ENCODE measurements around the gene TBC1D12.
"Not testable (repeated sequence)": the region's sequence is repeated elsewhere in the genome, so short reads cannot be mapped to it uniquely, and the experiment has no call there.

The TBC1D12 gene

GRCh38 chr10:94402204-94402842, at the start of gene TBC1D12:
Gene TBC1D12, plus strand, starts transcription at chr10:94402541. Its CDS starts 73 bp downstream, at chr10:94402614.
- peak; percentile 97 for DNase-seq (ENCODE audit: low read depth)

DNA sequence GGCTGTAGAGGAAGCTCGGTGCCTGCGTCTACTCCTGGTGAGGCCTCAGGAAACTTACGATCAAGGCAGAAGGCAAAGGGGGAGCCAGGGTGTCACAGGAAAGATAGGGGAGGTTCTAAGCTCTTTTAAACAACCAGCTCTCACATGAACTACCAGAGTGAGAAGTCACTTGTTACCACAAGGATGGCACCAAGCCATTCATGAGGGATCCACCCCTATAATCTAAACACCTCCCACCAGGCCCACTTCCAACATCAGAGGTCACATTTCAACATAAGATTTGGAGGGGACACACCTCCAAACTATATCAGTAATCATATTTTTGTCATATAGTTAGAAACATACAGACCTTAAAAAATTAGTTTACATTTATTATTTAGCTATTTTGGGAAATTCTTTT, 49.0 kb upstream of the TBC1D12 start:
- no peak for DNase-seq (ENCODE audit: low read depth)

- DNase-seq (ENCODE audit: low read depth): no peak
Measured at GRCh38 chr10:94355841-94356240, 46.5 kb upstream of the TBC1D12 start.

DNA sequence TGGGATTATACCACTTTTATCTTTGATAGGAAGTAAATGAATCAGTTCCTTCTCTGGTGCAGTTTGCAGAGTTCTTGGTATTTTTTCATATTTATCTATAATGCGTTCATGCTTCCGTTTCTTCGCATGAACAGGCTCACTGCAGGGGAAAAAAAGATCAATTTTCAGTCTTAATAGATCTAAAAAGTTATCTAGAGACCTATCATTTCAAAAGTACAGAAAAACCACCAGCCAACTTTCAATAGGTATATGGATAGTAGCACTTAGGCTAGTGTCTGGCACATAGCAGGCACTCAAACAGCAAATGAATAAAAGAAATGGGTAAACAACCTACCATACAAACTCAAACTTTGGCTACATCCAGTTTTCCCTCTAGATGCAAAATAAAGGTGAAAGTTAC, 45.1 kb upstream of the TBC1D12 start:
- DNase-seq (ENCODE audit: low read depth): no peak

GRCh38 chr10:94358480-94358879, 43.9 kb upstream of the TBC1D12 start:
- DNase-seq (ENCODE audit: low read depth): peak; percentile 82

- DNase-seq (ENCODE audit: low read depth): no peak
Measured at GRCh38 chr10:94361171-94361794, 41.1 kb upstream of the TBC1D12 start.

- DNase-seq (ENCODE audit: low read depth): peak; percentile 93
Measured at GRCh38 chr10:94362360-94363250, 39.7 kb upstream of the TBC1D12 start, which contains the start of gene NOC3L. Gene NOC3L, minus strand, starts transcription at chr10:94362939. Its CDS starts 101 bp downstream, at chr10:94362838.

DNA sequence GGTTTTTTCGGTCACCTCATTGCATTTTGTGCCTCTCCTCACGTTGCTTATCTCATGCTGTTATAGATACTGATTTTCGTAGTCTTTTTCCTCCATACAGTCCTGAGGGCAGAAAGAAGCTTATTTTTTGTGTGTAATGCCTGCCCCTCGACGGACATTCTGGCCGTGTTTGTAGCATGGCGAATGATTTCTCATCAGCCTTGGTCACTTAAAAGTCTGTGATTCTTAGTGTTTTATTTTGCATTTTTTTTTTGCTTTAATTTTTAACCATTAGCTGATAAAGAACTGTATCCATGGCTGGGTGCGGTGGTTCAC, 39.1 kb upstream of the TBC1D12 start:
- DNase-seq (ENCODE audit: low read depth): no peak

DNA sequence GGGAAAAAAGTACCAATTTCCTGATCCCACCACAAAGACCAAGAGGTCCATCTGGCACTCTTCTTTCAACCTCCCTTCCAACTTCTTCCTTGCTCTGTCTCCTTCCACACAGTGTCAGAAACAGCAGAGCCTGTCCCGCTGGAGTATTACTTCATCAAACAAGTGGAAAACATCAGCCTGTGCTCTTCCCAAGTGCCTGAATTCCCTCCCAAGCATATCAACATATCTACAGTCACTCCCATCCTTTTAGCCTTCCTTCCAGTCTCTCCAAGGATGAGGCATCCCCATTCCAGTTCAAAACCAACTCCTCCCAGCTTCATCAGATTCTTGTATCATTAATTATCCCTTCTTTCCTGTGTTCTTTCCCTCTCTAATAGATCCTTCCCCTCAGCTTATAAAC, 37.9 kb upstream of the TBC1D12 start:
- DNase-seq (ENCODE audit: low read depth): no peak

- DNase-seq (ENCODE audit: low read depth): no peak
Measured at GRCh38 chr10:94366382-94366781, 36.0 kb upstream of the TBC1D12 start.

DNA sequence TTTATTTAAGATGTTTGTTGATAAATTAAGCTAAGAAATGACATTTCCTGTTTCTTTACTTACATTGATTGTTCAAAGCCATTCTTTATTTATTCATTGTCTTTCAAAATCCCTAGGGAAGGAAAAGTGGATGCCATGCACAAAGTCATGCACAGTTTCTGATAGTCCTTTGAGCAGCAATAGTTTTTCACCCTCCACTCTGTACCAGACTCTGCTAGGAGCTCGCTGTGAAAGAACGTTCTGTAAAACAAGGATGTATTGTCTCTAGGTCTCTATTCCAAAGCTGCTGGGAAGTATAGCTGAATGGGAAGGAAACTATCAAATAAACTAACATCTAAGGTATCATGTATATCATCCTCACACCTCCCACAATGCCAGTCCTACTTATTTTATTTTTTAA, 31.8 kb upstream of the TBC1D12 start:
- DNase-seq (ENCODE audit: low read depth): no peak

DNA sequence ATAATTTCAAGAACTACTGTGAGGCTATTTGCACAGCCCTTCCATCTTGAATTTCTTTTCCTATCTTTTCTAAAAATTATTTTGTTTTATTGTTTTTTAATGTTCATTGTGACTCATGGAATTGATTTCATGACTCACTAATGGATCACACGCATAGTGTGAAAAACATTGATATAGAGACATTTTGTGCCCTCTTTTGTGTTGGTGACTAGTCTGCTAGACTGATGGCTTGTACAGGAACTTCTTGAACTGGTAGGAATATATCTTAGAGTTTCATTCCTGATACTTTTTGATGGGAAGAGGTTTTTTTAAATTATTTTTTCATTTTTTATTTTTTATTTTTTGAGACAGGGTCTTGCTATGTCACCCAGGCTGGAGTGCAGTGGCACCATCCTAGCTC, 27.0 kb upstream of the TBC1D12 start:
- DNase-seq (ENCODE audit: low read depth): no peak

DNA sequence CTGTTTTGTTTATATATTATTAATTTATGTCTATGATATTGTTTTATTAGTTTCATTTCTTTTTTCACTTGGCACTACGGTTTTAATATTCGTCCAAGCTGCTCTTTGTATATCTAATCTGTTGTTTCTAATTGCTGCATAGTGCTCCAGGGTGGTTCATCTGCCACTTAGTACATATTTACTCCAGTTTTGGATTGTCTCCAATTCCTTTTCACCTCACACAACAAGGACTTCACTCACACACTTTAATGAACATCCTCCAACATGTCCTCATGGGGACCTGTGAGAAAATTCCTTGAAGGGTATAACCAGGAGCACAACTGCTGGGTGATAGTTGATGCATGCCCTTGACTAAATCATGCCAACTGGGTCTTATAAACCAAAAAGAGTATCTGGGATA, 25.5 kb upstream of the TBC1D12 start:
- DNase-seq (ENCODE audit: low read depth): no peak

DNA sequence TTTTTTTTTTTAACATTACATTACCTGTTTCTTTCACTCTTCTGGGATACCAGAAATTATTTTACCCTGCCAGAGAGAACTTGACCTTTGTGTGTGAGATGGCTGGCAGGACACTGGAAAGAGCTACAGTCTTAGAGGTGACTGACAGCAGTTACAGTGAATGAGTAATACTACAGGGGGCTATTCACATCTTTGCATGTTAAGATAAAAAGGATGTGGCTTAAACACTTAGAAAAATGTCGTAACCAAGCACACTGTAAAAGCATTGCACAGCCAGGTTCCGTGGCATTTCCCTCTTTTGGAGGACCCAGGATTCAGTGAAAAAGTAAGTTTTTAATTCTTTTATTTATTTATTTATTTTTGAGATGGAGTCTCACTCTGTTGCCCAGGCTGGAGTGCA, 18.8 kb upstream of the TBC1D12 start:
- no peak for DNase-seq (ENCODE audit: low read depth)

DNA sequence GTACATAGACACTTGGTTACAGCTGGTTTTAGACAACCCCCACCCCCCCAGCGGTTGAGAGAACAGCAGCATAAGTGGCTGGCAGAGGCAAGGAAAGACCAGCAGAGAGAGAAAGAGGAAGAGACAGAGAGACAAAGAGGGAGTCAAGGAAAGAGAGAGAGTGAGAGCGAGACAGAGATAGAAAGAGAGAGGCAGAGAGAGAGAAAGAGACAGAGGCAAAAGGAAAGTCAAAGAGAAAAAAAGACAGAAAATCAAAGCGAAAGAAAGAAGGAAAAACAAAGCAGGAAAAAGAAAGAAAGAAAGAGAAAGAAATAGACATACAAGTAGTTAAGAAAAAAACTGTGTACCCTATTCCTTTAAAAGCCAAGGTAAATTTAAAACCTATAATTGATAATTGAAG, 16.6 kb upstream of the TBC1D12 start:
- DNase-seq (ENCODE audit: low read depth): not testable (repeated sequence)

- not testable (repeated sequence) for DNase-seq (ENCODE audit: low read depth)
Measured at GRCh38 chr10:94392117-94392516, 10.2 kb upstream of the TBC1D12 start.

DNA sequence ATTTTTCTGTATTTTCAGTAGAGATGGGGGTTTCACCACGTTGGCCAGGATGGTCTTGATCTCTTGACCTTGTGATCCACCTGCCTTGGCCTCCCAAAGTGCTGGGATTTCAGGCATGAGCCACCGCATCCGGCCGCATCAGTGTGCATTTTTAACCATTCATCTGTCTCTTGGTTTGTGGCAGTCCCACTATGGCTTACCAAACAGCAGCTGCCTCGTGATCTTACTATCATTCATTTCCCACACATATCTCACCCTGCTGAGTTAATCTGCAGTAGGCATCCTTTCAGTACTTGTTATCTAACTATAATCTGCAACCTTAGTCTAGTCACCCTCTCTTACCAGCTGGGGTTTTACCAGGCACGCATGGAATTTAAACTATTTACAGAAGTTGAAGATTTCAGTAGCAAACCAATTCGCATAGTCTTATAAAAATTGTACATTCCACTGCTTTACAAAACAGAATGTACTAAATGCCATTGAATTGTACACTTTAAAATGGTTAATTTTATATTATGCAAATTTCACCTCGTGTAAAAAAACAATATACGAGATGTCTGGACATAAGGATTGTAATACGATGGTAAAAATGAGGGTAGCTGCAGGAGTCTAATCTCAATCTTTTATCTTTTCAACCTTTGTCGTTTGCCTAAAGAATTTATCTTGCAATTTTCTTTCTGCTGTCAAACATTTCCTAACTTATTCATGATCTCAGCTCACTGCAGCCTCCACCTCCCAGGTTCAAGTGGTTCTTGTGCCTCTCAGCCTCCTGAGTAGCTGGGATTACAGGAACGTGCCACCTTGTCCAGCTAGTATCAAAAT, 4.6 kb upstream of the TBC1D12 start:
- no peak for DNase-seq (ENCODE audit: low read depth)

DNA sequence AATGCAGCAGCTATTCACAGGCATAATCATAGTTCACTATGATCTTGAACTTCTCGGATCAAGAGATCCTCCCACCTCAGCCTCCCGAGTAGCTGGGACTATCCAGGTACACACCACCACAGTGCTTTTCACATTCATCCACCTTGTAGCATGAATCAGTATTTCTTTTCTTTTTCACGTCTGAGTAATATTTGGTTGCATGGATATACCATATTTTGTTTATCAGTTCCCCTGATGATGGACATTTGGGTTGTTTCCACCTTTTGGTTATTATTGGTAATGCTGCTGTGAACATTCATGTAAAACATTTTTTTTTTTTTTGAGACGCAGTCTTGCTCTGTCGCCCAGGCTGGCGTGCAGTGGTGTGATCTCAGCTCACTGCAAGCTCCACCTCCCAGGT, 3.6 kb upstream of the TBC1D12 start:
- no peak for DNase-seq (ENCODE audit: low read depth)

DNA sequence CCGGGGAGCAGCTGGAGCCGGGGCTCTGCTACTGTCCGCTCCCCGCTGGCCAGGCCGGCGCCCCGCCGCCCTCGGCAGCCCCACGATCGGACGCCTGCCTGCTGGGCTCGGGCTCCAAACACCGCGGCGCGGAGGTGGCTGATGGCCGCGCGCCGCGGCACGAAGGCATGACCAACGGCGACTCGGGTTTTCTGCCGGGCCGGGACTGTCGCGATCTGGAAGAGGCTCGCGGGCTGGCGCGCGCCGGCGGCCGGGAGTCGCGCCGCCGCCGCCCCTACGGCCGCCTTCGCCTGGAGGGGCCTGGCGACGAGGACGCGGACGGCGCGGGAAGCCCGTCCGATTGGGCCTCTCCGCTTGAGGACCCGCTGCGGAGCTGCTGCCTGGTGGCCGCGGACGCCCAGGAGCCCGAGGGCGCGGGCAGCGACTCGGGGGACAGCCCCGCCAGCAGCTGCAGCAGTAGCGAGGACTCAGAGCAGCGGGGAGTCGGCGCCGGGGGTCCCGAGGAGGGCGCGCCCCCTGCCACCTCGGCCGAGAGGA, 570 bp downstream of the TBC1D12 start:
- no peak for DNase-seq (ENCODE audit: low read depth)

DNA sequence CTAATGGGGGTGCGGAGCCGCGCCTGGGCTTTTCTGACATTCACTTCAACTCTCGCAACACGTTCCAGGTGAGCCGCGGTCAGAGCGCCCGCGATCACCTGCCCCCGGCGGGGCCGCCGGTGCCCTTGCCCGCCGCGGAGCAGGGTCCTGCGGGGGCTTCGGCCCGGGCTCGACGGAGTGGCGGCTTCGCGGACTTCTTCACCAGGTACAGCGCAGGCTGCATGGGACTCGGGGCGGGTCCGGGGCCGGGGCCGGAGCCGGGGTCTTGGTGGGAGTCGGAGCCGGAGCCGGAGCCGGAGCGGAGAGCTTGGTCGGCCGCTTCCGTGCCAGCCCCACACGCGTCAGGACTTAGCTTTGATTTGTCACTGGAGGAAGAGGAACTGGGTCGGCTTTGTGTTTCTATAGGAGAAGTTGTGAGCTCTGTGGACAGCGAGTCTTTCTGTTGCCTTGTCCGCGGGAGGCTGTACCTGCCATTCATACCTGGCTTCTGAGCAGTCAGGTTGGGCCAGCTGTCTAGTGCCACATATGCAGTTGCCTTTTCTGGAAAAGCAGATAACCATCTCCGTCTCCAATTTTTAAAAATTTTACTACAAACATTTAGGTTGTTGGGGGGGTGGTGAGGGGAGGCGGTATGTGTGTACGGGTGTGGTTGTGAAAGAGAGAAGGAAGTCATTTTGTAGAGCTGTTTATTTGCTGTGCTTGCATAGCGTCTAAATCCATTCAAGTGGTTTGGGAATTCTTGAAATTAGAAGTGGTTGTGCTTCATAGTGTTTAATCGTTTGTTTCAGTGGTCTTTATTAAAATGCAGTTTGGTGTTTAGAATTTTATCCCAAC, 1.3 kb downstream of the TBC1D12 start:
- peak; percentile 67 for DNase-seq (ENCODE audit: low read depth)

DNA sequence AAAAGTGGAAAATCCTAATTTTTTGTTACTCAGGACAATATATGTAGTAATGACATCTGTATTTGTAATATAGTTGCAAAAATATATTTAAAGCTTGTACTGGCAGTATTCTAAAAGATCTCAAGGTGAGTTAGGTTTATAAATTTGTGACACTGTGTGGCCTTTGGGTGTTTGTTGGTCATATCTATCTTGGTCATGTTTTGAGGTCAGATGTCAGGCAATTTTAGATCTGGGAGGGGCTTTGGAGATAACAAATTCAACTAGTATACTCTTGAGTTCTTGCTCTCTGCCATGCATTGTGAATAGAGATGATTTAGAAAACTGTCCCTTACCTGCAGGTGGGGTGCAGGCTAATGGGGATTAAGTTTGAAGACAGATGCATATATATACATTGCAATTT, 3.1 kb downstream of the TBC1D12 start:
- DNase-seq (ENCODE audit: low read depth): no peak
